Mesenchymal stem cell (in vitro differentiated cells and primary cell): ENCODE measurements around the gene NDRG2.
A peak's percentile ranks its signal among the peaks of the same experiment; 100 is the strongest.

Experiments
- DNase-seq: peaks from one replicate; pipeline ENCODE4 v3.0.0-alpha.2; 2013
- H2AFZ ChIP-seq: one replicate; pipeline ENCODE4 v1.6.1; 2013; ENCODE audit warnings: low read depth, mild to moderate bottlenecking, control low read depth, inconsistent platforms, low read length, moderate library complexity
- H2AK5ac ChIP-seq: 2 replicates; pipeline ENCODE4 v1.6.1; 2013; ENCODE audit warnings: low read length, moderate library complexity, mild to moderate bottlenecking, inconsistent platforms; ENCODE audit not compliant: severe bottlenecking
- H2BK120ac ChIP-seq: one replicate; pipeline ENCODE4 v1.6.1; 2013; ENCODE audit warnings: low read depth, mild to moderate bottlenecking, inconsistent platforms, low read length, moderate library complexity
- H2BK12ac ChIP-seq, 2 experiments: one replicate each; pipeline ENCODE4 v1.6.1; 2013; ENCODE audit warnings: inconsistent platforms in 2 of 2, low read length in 2 of 2, mild to moderate bottlenecking in 2 of 2, moderate library complexity in 2 of 2, control low read depth in 1 of 2
- H2BK15ac ChIP-seq: one replicate; pipeline ENCODE4 v1.6.1; 2013; ENCODE audit warnings: mild to moderate bottlenecking, low read depth, inconsistent platforms; ENCODE audit not compliant: poor library complexity, severe bottlenecking
- H2BK5ac ChIP-seq: 2 replicates; pipeline ENCODE4 v1.6.1; 2013; ENCODE audit warnings: low read depth, mild to moderate bottlenecking, low read length, control low read depth, inconsistent platforms; ENCODE audit not compliant: poor library complexity, severe bottlenecking
- H3K14ac ChIP-seq, 2 experiments: one replicate each; pipeline ENCODE4 v1.6.1; 2013; ENCODE audit warnings: inconsistent platforms in 2 of 2, low read length in 2 of 2, control low read depth in 1 of 2, mild to moderate bottlenecking in 1 of 2, moderate library complexity in 1 of 2
- H3K18ac ChIP-seq, 2 experiments: one replicate each; pipeline ENCODE4 v1.6.1; 2013; ENCODE audit warnings: inconsistent platforms in 2 of 2, low read length in 2 of 2, control low read depth in 1 of 2, low read depth in 1 of 2, mild to moderate bottlenecking in 1 of 2
- H3K23ac ChIP-seq, 2 experiments: one replicate each; pipeline ENCODE4 v1.6.1; 2013; ENCODE audit warnings: inconsistent platforms in 2 of 2, low read length in 2 of 2, mild to moderate bottlenecking in 2 of 2, moderate library complexity in 2 of 2, control low read depth in 1 of 2
- H3K27ac ChIP-seq: 2 replicates; pipeline ENCODE4 v1.5.1; 2013; ENCODE audit warnings: mild to moderate bottlenecking, moderate library complexity, low read length, control low read depth, inconsistent platforms; ENCODE audit not compliant: poor library complexity, severe bottlenecking
- H3K27me3 ChIP-seq, 2 experiments: 2 replicates each; pipeline versions ENCODE4 v1.6.1 to v1.7.0; 2013; ENCODE audit warnings: low read length in 2 of 2, mild to moderate bottlenecking in 2 of 2, moderate library complexity in 2 of 2, control low read depth in 1 of 2, inconsistent platforms in 1 of 2; ENCODE audit not compliant: control insufficient read depth in 1 of 2, insufficient read depth in 1 of 2
- H3K36me3 ChIP-seq, 2 experiments: 2 replicates each; pipeline versions ENCODE4 v1.6.1 to v1.7.0; 2013; ENCODE audit warnings: low read length in 2 of 2, control low read depth in 1 of 2, inconsistent platforms in 1 of 2, low read depth in 1 of 2, mild to moderate bottlenecking in 1 of 2; ENCODE audit not compliant: insufficient read depth in 2 of 2, control insufficient read depth in 1 of 2
- H3K4ac ChIP-seq, 2 experiments: one replicate each; pipeline ENCODE4 v1.6.1; 2013; ENCODE audit warnings: inconsistent platforms in 2 of 2, low read length in 2 of 2, mild to moderate bottlenecking in 2 of 2, moderate library complexity in 2 of 2, control low read depth in 1 of 2, low read depth in 1 of 2
- H3K4me1 ChIP-seq: 2 replicates; pipeline ENCODE4 v1.6.1; 2013; ENCODE audit warnings: low read depth, low read length, control low read depth; ENCODE audit not compliant: control insufficient read depth, insufficient read depth
- H3K4me2 ChIP-seq: 2 replicates; pipeline ENCODE4 v1.6.1; 2013; ENCODE audit warnings: low read length, mild to moderate bottlenecking, inconsistent platforms; ENCODE audit not compliant: poor library complexity, severe bottlenecking
- H3K4me3 ChIP-seq, 2 experiments: 2 replicates each; pipeline versions ENCODE4 v1.5.1 to v1.7.0; 2013; ENCODE audit warnings: low read length in 2 of 2, mild to moderate bottlenecking in 2 of 2, control low read depth in 1 of 2, low read depth in 1 of 2; ENCODE audit not compliant: insufficient read depth in 1 of 2
- H3K79me1 ChIP-seq: replicated peaks from 2 replicates; pipeline ENCODE4 v1.6.1; 2013; ENCODE audit warnings: mild to moderate bottlenecking, control low read depth, low read length, inconsistent platforms; ENCODE audit not compliant: poor library complexity, severe bottlenecking
- H3K9ac ChIP-seq: 2 replicates; pipeline ENCODE4 v1.7.0; 2013; ENCODE audit warnings: mild to moderate bottlenecking, low read length, moderate library complexity
- H3K9me3 ChIP-seq: 2 replicates; pipeline ENCODE4 v1.7.0; 2013; ENCODE audit warnings: mild to moderate bottlenecking, low read length; ENCODE audit not compliant: control insufficient read depth
- H4K8ac ChIP-seq: one replicate; pipeline ENCODE4 v1.6.1; 2013; ENCODE audit warnings: inconsistent platforms, mild to moderate bottlenecking, low read length, moderate library complexity
- H4K91ac ChIP-seq: one replicate; pipeline ENCODE4 v1.6.1; 2013; ENCODE audit warnings: mild to moderate bottlenecking, low read length, inconsistent platforms
- WGBS: methylation state at CpG from one replicate; pipeline ENCODE4 v1.1.7; 2013; ENCODE audit warnings: mixed read lengths; 5-methylcytosine and 5-hydroxymethylcytosine counted together

Gene NDRG2

GRCh38 chr14:21016413-21017190, 8.3 kb downstream of the NDRG2 start:
- Histone ChIP-seq H2BK12ac (no peak overlapping the region), H2AFZ (no peak overlapping the region), H3K4me2 (no peak overlapping the region), H3K4me3 (no peak overlapping the region), H2BK5ac (no peak overlapping the region), H4K8ac (no peak overlapping the region), H3K4ac (no peak overlapping the region), H3K9me3 (no peaks in the 10 kb centered on the region), H2BK15ac (peak overlapping the region; percentile 12), H3K27me3 (peaks cover 31 to 55% of the 10 kb centered on the region in 2 experiments), H3K14ac (no peak overlapping the region), H3K4me1 (peaks cover 3% of the 10 kb centered on the region), H3K9ac (no peak overlapping the region), H2BK120ac (no peak overlapping the region), H3K23ac (no peak overlapping the region), H3K18ac (no peak overlapping the region), H3K27ac (no peak overlapping the region), H4K91ac (no peak overlapping the region), H3K36me3 (no peaks in the 10 kb centered on the region), H2AK5ac (no peak overlapping the region), H3K79me1 (no peaks in the 10 kb centered on the region)
- DNase-seq = no peak
- 77% methylated on average over 8 of the region's 9 CpGs for WGBS

GRCh38 chr14:21015312-21015711, 9.5 kb downstream of the NDRG2 start:
- H3K79me1 ChIP-seq = no peaks in the 10 kb centered on the region
- H3K36me3 ChIP-seq = no peaks in the 10 kb centered on the region
- no peak for DNase-seq
- H3K9ac ChIP-seq = no peak overlapping the region
- H3K18ac ChIP-seq = no peak overlapping the region
- H4K8ac ChIP-seq = no peak overlapping the region
- no peak overlapping the region for H3K27ac ChIP-seq
- H3K9me3 ChIP-seq = no peaks in the 10 kb centered on the region
- no peak overlapping the region for H3K4me2 ChIP-seq
- no peak overlapping the region for H3K14ac ChIP-seq
- no peak overlapping the region for H2AFZ ChIP-seq
- H3K4me1 ChIP-seq = peaks cover 3% of the 10 kb centered on the region
- WGBS = 86% methylated on average over 6 of the region's 6 CpGs
- no peak overlapping the region for H2BK5ac ChIP-seq
- no peak overlapping the region for H2BK120ac ChIP-seq
- H2BK12ac ChIP-seq = no peak overlapping the region
- no peak overlapping the region for H2BK15ac ChIP-seq
- no peak overlapping the region for H2AK5ac ChIP-seq
- H3K4me3 ChIP-seq = no peak overlapping the region
- H3K4ac ChIP-seq = no peak overlapping the region
- H3K27me3 ChIP-seq = peaks cover 25 to 52% of the 10 kb centered on the region in 2 experiments
- no peak overlapping the region for H3K23ac ChIP-seq
- H4K91ac ChIP-seq = no peak overlapping the region

GRCh38 chr14:21014761-21015190, 10.1 kb downstream of the NDRG2 start:
- no peak overlapping the region for H4K91ac ChIP-seq
- no peaks in the 10 kb centered on the region for H3K9me3 ChIP-seq
- H3K27me3 ChIP-seq = peaks cover 24 to 51% of the 10 kb centered on the region in 2 experiments
- no peak overlapping the region for H2BK120ac ChIP-seq
- H3K4me3 ChIP-seq = no peak overlapping the region
- no peak overlapping the region for H3K4ac ChIP-seq
- no peak overlapping the region for H3K9ac ChIP-seq
- H3K4me1 ChIP-seq = peaks cover 3% of the 10 kb centered on the region
- H3K4me2 ChIP-seq = no peak overlapping the region
- H2BK15ac ChIP-seq = no peak overlapping the region
- H3K27ac ChIP-seq = no peak overlapping the region
- no peaks in the 10 kb centered on the region for H3K36me3 ChIP-seq
- 5% methylated on average over 4 of the region's 4 CpGs for WGBS
- H2AK5ac ChIP-seq = no peak overlapping the region
- H3K23ac ChIP-seq = no peak overlapping the region
- no peaks in the 10 kb centered on the region for H3K79me1 ChIP-seq
- DNase-seq = peak; percentile 85
- H2AFZ ChIP-seq = no peak overlapping the region
- no peak overlapping the region for H2BK12ac ChIP-seq
- H3K18ac ChIP-seq = no peak overlapping the region
- H3K14ac ChIP-seq = no peak overlapping the region
- H2BK5ac ChIP-seq = no peak overlapping the region
- H4K8ac ChIP-seq = no peak overlapping the region

- no peak for DNase-seq
- Histone ChIP-seq H2BK15ac (no peak overlapping the region), H3K23ac (no peak overlapping the region), H2BK5ac (no peak overlapping the region), H3K36me3 (no peaks in the 10 kb centered on the region), H3K14ac (no peak overlapping the region), H3K4me3 (no peak overlapping the region), H3K27ac (no peak overlapping the region), H3K4me2 (no peak overlapping the region), H4K8ac (no peak overlapping the region), H3K27me3 (peaks cover 20 to 35% of the 10 kb centered on the region in 2 experiments), H4K91ac (no peak overlapping the region), H3K4ac (no peak overlapping the region), H3K18ac (no peak overlapping the region), H3K79me1 (no peaks in the 10 kb centered on the region), H3K9ac (no peak overlapping the region), H2BK120ac (no peak overlapping the region), H2BK12ac (no peak overlapping the region), H3K4me1 (peaks cover 2% of the 10 kb centered on the region), H3K9me3 (no peaks in the 10 kb centered on the region), H2AFZ (no peak overlapping the region), H2AK5ac (no peak overlapping the region)
- 48% methylated on average over 1 of the region's 1 CpG for WGBS
Observed at GRCh38 chr14:21011136-21011535, 13.7 kb downstream of the NDRG2 start.
